Naive thymus-derived CD4-positive, alpha-beta T cell (primary cell): ENCODE measurements around the gene LHX5. TPM values are rescaled to one million over a fixed set of nuclear protein-coding genes. Genes with fewer than 3 reads are reported as not detected.

ENCODE experiments used
- ATAC-seq: fragments of 150-1000 bp; cut with Tn5 transposase; 2 replicates; pipeline ENCODE4 v1.10.0; 2021; ENCODE audit warnings: mild to moderate bottlenecking, moderate library complexity
- CTCF ChIA-PET: fragments of 350-600 bp; sonication (Branson Sonifier 250); formaldehyde crosslinking; loops from one replicate; lab custom pipeline; 2021; ENCODE audit warnings: antibody characterized with exemption; lab: Charles Lee
- POLR2A ChIA-PET: fragments of 350-600 bp; sonication (Branson Sonifier 250); formaldehyde crosslinking; loops from one replicate; lab custom pipeline; 2021; ENCODE audit warnings: antibody characterized with exemption, inconsistent platforms; lab: Charles Lee
- DNase-seq, 9 donors: peaks; one replicate each; pipeline versions ENCODE4 v3.0.0 to v3.0.0-alpha.2; 2020 to 2022; ENCODE audit warnings: mixed read lengths in 1 of 9
- H3K27ac ChIP-seq: one replicate; pipeline ENCODE4 v1.7.0; 2013; ENCODE audit warnings: mild to moderate bottlenecking, low read depth, low read length, moderate library complexity
- H3K27me3 ChIP-seq, 2 donors: one replicate each; pipeline ENCODE4 v1.7.0; 2013; ENCODE audit warnings: low read length in 2 of 2, mild to moderate bottlenecking in 2 of 2, moderate library complexity in 2 of 2; ENCODE audit not compliant: control insufficient read depth in 2 of 2, insufficient read depth in 2 of 2
- H3K36me3 ChIP-seq, 3 experiments: 1 replicate in 2 of 3; 2 replicates in 1 of 3; pipeline ENCODE4 v1.7.0; 2013; ENCODE audit warnings: low read length in 3 of 3, mild to moderate bottlenecking in 3 of 3, moderate library complexity in 1 of 3; ENCODE audit not compliant: insufficient read depth in 3 of 3, control insufficient read depth in 2 of 3
- H3K4me1 ChIP-seq, 2 donors: one replicate each; pipeline ENCODE4 v1.7.0; 2013; ENCODE audit warnings: low read length in 2 of 2, mild to moderate bottlenecking in 2 of 2, moderate library complexity in 1 of 2; ENCODE audit not compliant: control insufficient read depth in 2 of 2, insufficient read depth in 2 of 2
- H3K4me3 ChIP-seq: 2 replicates; pipeline ENCODE4 v1.7.0; 2013; ENCODE audit warnings: mild to moderate bottlenecking, low read length
- H3K9me3 ChIP-seq, 3 experiments: 1 replicate in 2 of 3; 2 replicates in 1 of 3; pipeline ENCODE4 v1.7.0; 2013; ENCODE audit warnings: low read length in 3 of 3; ENCODE audit not compliant: control insufficient read depth in 2 of 3
- H3K27ac Mint-ChIP-seq, 9 donors: one replicate each; pipeline ENCODE4 v1.8.0; 2020 to 2022; ENCODE audit warnings: mixed read lengths in 9 of 9, mild to moderate bottlenecking in 8 of 9, moderate library complexity in 5 of 9, inconsistent platforms in 2 of 9
- H3K27me3 Mint-ChIP-seq, 5 donors: one replicate each; pipeline ENCODE4 v1.8.0; 2021 to 2022; ENCODE audit warnings: mixed read lengths in 5 of 5, mild to moderate bottlenecking in 1 of 5
- H3K36me3 Mint-ChIP-seq, 5 donors: one replicate each; pipeline ENCODE4 v1.8.0; 2020 to 2022; ENCODE audit warnings: mixed read lengths in 5 of 5, mild to moderate bottlenecking in 3 of 5, inconsistent platforms in 1 of 5
- H3K4me1 Mint-ChIP-seq, 7 donors: one replicate each; pipeline ENCODE4 v1.8.0; 2020 to 2022; ENCODE audit warnings: mixed read lengths in 7 of 7, mild to moderate bottlenecking in 3 of 7, inconsistent platforms in 1 of 7
- H3K4me3 Mint-ChIP-seq, 10 donors: one replicate each; pipeline ENCODE4 v1.8.0; 2020 to 2022; ENCODE audit warnings: mild to moderate bottlenecking in 10 of 10, mixed read lengths in 10 of 10, moderate library complexity in 6 of 10, inconsistent platforms in 2 of 10
- H3K9me3 Mint-ChIP-seq, 11 donors: one replicate each; pipeline ENCODE4 v1.8.0; 2020 to 2022; ENCODE audit warnings: mixed read lengths in 11 of 11, mild to moderate bottlenecking in 4 of 11, inconsistent platforms in 1 of 11, moderate library complexity in 1 of 11
- intact Hi-C, 2 donors: fragments of 100-400 bp; cut with micrococcal nuclease; formaldehyde crosslinking; loops; one replicate each; pipeline ENCODE4 v1.15.1; 2023
- polyA plus RNA-seq, 2 donors: library from polyadenylated mRNA; unstranded; fragments of 300-500 nt; fragmentation: Illumina TruSeq; gene quantifications; one replicate each; pipeline ENCODE4 v1.2.3, GENCODE V29; 2021
- total RNA-seq, 6 experiments: library from RNA in 5 of 6; stranded (reverse) in 5 of 6; gene quantifications; 1 replicate in 5 of 6; 2 replicates in 1 of 6; pipeline ENCODE4 v1.2.3 and lab custom pipeline; 2021 to 2026

The LHX5 gene
- total and polyA plus RNA-seq, 7 experiments from 2014 or later, result not detected

GRCh38 chr12:113445544-113446171 lies 26.0 kb downstream of the LHX5 start:
- intact Hi-C loops, result no loop called here
- Histone ChIP-seq H3K4me3 (no peak overlapping the region), H3K27ac (no peak overlapping the region), H3K36me3 (no peaks in the 10 kb centered on the region), H3K9me3 (no peaks in the 10 kb centered on the region), H3K27me3 (no peaks in the 10 kb centered on the region), H3K4me1 (no peaks in the 10 kb centered on the region)
- ChIA-PET CTCF (no interaction called here), POLR2A (no interaction called here)
- Mint-ChIP-seq H3K4me3 (no peak overlapping the region), H3K27ac (no peak overlapping the region), H3K4me1 (peaks cover 0 to 2% (median 0%) of the 10 kb centered on the region in 7 donors), H3K36me3 (peaks cover 0 to 3% (median 0%) of the 10 kb centered on the region in 5 donors), H3K9me3 (peaks cover 0 to 12% (median 4%) of the 10 kb centered on the region in 11 donors), H3K27me3 (peaks cover 17 to 41% (median 34%) of the 10 kb centered on the region in 5 donors)
- ATAC-seq (peak; percentile 87), DNase-seq (no peak)

GRCh38 chr12:113443030-113443539 lies 28.6 kb downstream of the LHX5 start:
- no peaks in the 10 kb centered on the region for H3K4me1 ChIP-seq
- H3K27ac ChIP-seq, result no peak overlapping the region
- ChIA-PET POLR2A (no interaction called here), CTCF (no interaction called here)
- H3K4me3 ChIP-seq, result no peak overlapping the region
- Mint-ChIP-seq H3K9me3 (peaks cover 0 to 12% (median 4%) of the 10 kb centered on the region in 11 donors), H3K4me3 (no peak overlapping the region), H3K4me1 (peaks cover 0 to 2% (median 0%) of the 10 kb centered on the region in 7 donors), H3K27me3 (peaks cover 8 to 39% (median 23%) of the 10 kb centered on the region in 5 donors), H3K36me3 (peaks cover 0 to 3% (median 0%) of the 10 kb centered on the region in 5 donors), H3K27ac (no peak overlapping the region)
- H3K9me3 ChIP-seq, result no peaks in the 10 kb centered on the region
- intact Hi-C loops, result no loop called here
- ATAC-seq (no peak), DNase-seq (no peak)
- no peaks in the 10 kb centered on the region for H3K27me3 ChIP-seq
- no peaks in the 10 kb centered on the region for H3K36me3 ChIP-seq

- Mint-ChIP-seq H3K9me3 (peaks cover 0 to 11% (median 3%) of the 10 kb centered on the region in 11 donors), H3K36me3 (no peaks in the 10 kb centered on the region), H3K27ac (no peak overlapping the region), H3K27me3 (peaks cover 4 to 27% (median 14%) of the 10 kb centered on the region in 5 donors), H3K4me1 (peaks cover 0 to 2% (median 0%) of the 10 kb centered on the region in 7 donors), H3K4me3 (no peak overlapping the region)
- Histone ChIP-seq H3K4me1 (no peaks in the 10 kb centered on the region), H3K4me3 (no peak overlapping the region), H3K27ac (no peak overlapping the region), H3K36me3 (no peaks in the 10 kb centered on the region), H3K9me3 (no peaks in the 10 kb centered on the region), H3K27me3 (no peaks in the 10 kb centered on the region)
- ChIA-PET CTCF (no interaction called here), POLR2A (no interaction called here)
- no peak for ATAC-seq
- intact Hi-C loops, result no loop called here
- no peak for DNase-seq
Measured at GRCh38 chr12:113440947-113441782, 30.5 kb downstream of the LHX5 start.

DNA sequence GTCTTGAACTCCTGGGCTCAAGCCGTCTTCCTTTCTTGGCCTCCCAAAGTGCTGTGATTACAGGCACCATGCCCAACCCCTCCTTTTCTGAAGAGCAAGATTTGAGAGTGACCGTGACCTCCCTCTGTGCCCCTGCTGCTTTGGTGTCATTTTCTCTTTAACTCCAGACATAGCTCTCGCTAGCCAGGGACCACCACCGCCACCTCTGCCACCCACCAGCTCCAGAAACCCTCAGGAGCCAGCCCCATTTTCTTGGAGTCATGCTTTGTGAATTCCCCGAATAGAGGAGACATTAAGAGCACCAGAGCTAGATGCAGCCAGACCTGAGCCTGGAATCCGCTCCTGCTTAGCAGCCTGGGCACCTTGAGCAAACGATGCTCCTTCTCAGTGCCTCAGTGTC lies 31.3 kb downstream of the LHX5 start:
- CTCF ChIA-PET, result no interaction called here

GRCh38 chr12:113439606-113440030 lies 32.1 kb downstream of the LHX5 start:
- CTCF ChIA-PET, result no interaction called here
- DNase-seq (no peak), ATAC-seq (peak; percentile 18)
- Histone ChIP-seq H3K9me3 (no peaks in the 10 kb centered on the region), H3K4me1 (no peaks in the 10 kb centered on the region), H3K27ac (no peak overlapping the region), H3K4me3 (no peak overlapping the region), H3K36me3 (no peaks in the 10 kb centered on the region), H3K27me3 (no peaks in the 10 kb centered on the region)
- Mint-ChIP-seq H3K4me1 (no peaks in the 10 kb centered on the region), H3K36me3 (no peaks in the 10 kb centered on the region), H3K9me3 (peaks cover 0 to 2% (median 0%) of the 10 kb centered on the region in 11 donors), H3K27ac (no peak overlapping the region), H3K27me3 (peaks cover 0 to 12% (median 3%) of the 10 kb centered on the region in 5 donors), H3K4me3 (no peak overlapping the region)
- POLR2A ChIA-PET, result no interaction called here
- intact Hi-C loops, result no loop called here

More for the DNA sequence above, 31.3 kb downstream of the LHX5 start:
- Mint-ChIP-seq H3K4me1 (no peaks in the 10 kb centered on the region), H3K36me3 (no peaks in the 10 kb centered on the region), H3K9me3 (peaks cover 0 to 7% (median under 1%) of the 10 kb centered on the region in 11 donors), H3K27ac (no peak overlapping the region), H3K27me3 (peaks cover 1 to 19% (median 10%) of the 10 kb centered on the region in 5 donors), H3K4me3 (no peak overlapping the region)
- no peak for DNase-seq
- H3K4me3 ChIP-seq, result no peak overlapping the region
- H3K4me1 ChIP-seq, result no peaks in the 10 kb centered on the region
- intact Hi-C loops, result no loop called here
- POLR2A ChIA-PET, result no interaction called here
- no peaks in the 10 kb centered on the region for H3K9me3 ChIP-seq
- H3K27ac ChIP-seq, result no peak overlapping the region
- H3K36me3 ChIP-seq, result no peaks in the 10 kb centered on the region
- ATAC-seq, result no peak
- no peaks in the 10 kb centered on the region for H3K27me3 ChIP-seq

DNA sequence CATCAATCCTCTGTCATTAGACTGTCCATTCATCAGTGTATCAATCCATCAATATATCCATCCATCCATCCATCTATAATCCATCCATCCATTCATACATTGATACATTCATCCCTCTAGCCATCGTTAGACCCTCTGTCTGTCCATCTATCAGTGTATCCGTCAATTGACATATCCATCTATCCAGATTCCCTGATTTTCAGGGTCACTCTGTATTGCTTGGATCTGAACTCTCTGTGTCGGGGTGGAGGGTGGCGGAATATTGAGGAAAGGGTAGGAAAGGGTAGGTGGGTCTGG lies 32.4 kb downstream of the LHX5 start:
- intact Hi-C loops, result no loop called here
- Histone ChIP-seq H3K27ac (no peak overlapping the region), H3K27me3 (no peaks in the 10 kb centered on the region), H3K4me1 (no peaks in the 10 kb centered on the region), H3K36me3 (no peaks in the 10 kb centered on the region), H3K9me3 (no peaks in the 10 kb centered on the region), H3K4me3 (no peak overlapping the region)
- no peak for DNase-seq
- H3K9me3 Mint-ChIP-seq, result peaks cover 0 to 2% (median 0%) of the 10 kb centered on the region in 11 donors
- POLR2A ChIA-PET, result no interaction called here
- H3K4me3 Mint-ChIP-seq, result no peak overlapping the region
- CTCF ChIA-PET, result no interaction called here
- ATAC-seq, result no peak
- peaks cover 0 to 12% (median 2%) of the 10 kb centered on the region in 5 donors for H3K27me3 Mint-ChIP-seq
- no peak overlapping the region for H3K27ac Mint-ChIP-seq
- H3K4me1 Mint-ChIP-seq, result no peaks in the 10 kb centered on the region
- no peaks in the 10 kb centered on the region for H3K36me3 Mint-ChIP-seq
